K562 (cell line): ENCODE results near the gene PXMP2. TPM values are rescaled to one million over a fixed set of nuclear protein-coding genes. Genes with fewer than 3 reads are reported as not detected.

Experiments used
- ATAC-seq: fragments of 200-7000 bp; cut with Tn5 transposase; 3 replicates; pipeline ENCODE4 v1.9.1; 2020; ENCODE audit warnings: moderate library complexity
- BruUV-seq: library from RNA; stranded (reverse); fragments of 400-500 nt; replicated peaks from 2 replicates; lab custom pipeline; 2021; lab: Mats Ljungman, UMichigan
- CTCF ChIA-PET: fragments of 300-600 bp; formaldehyde crosslinking; extraction: SDS; loops from one replicate; lab custom pipeline; 2021; ENCODE audit warnings: low intra/inter-chr PET ratio; lab: Yijun Ruan, JAX
- POLR2A ChIA-PET: fragments of 300-600, 350-650 bp; sonication (Branson Sonifier 250); formaldehyde crosslinking; extraction: SDS; loops from one replicate; lab custom pipeline; 2021; ENCODE audit warnings: antibody characterized with exemption, inconsistent platforms; lab: Yijun Ruan, JAX
- DNase-seq, 4 experiments: peaks; one replicate each; pipeline versions ENCODE4 v3.0.0 to v3.0.0-alpha.2; 2011 to 2018; ENCODE audit warnings: low spot score in 3 of 4, mixed read lengths in 3 of 4; ENCODE audit errors: extremely low read depth in 1 of 4
- FAIRE-seq: peaks from 2 replicates; lab custom pipeline; 2011; peaks lifted over from hg19 to GRCh38; lab: Jason Lieb, UNC
- H2AFZ ChIP-seq: 2 replicates; pipeline ENCODE4 v1.6.0; 2011; ENCODE audit warnings: low read depth, low read length, control low read depth, inconsistent platforms
- H3K27ac ChIP-seq: fragments of 200-600 bp; 3 replicates; pipeline ENCODE4 v1.8.0; 2011; ENCODE audit warnings: low read depth, mild to moderate bottlenecking, control low read depth, inconsistent platforms, low read length, moderate library complexity, mixed read lengths; ENCODE audit errors: extremely low read depth
- H3K27me3 ChIP-seq, 2 experiments: fragments of 300-600 bp in 1 of 2; 2 replicates in 1 of 2; 3 replicates in 1 of 2; pipeline versions ENCODE4 v1.6.0 to v1.8.0; 2011; ENCODE audit warnings: inconsistent platforms in 2 of 2, low read length in 2 of 2, mild to moderate bottlenecking in 1 of 2, mixed read lengths in 1 of 2, moderate library complexity in 1 of 2; ENCODE audit not compliant: control insufficient read depth in 2 of 2, insufficient read depth in 2 of 2
- H3K36me3 ChIP-seq: fragments of 300-600 bp; 3 replicates; pipeline ENCODE4 v1.8.0; 2011; ENCODE audit warnings: mild to moderate bottlenecking, low read length, inconsistent platforms; ENCODE audit not compliant: control insufficient read depth, insufficient read depth
- H3K4me1 ChIP-seq, 2 experiments: fragments of 200-600 bp in 1 of 2; replicated peaks in 1 of 2; 2 replicates in 1 of 2; 3 replicates in 1 of 2; pipeline versions ENCODE4 v1.5.1 to v1.8.0; 2011; ENCODE audit warnings: inconsistent platforms in 2 of 2, low read length in 2 of 2, mild to moderate bottlenecking in 1 of 2, mixed read lengths in 1 of 2, moderate library complexity in 1 of 2; ENCODE audit not compliant: control insufficient read depth in 2 of 2, insufficient read depth in 2 of 2
- H3K4me2 ChIP-seq: 2 replicates; pipeline ENCODE4 v1.6.1; 2011; ENCODE audit warnings: low read length, control low read depth, inconsistent platforms, mixed read lengths; ENCODE audit not compliant: insufficient read depth
- H3K4me3 ChIP-seq: fragments of 200-600 bp; sonication (generic), shearing (Covaris generic); 2 replicates; pipeline ENCODE4 v1.5.1; 2016; ENCODE audit warnings: control low read depth, inconsistent platforms
- H3K79me2 ChIP-seq: fragments of 200-600 bp; 3 replicates; pipeline ENCODE4 v1.8.0; 2011; ENCODE audit warnings: low read length, inconsistent platforms; ENCODE audit not compliant: control insufficient read depth, insufficient read depth
- H3K9ac ChIP-seq, 2 experiments: 2 replicates each; pipeline versions ENCODE4 v1.6.0 to v1.6.1; 2011; ENCODE audit warnings: low read depth in 2 of 2, low read length in 2 of 2, control low read depth in 1 of 2, inconsistent platforms in 1 of 2, mild to moderate bottlenecking in 1 of 2, mixed read lengths in 1 of 2; ENCODE audit not compliant: insufficient read depth in 1 of 2
- H3K9me1 ChIP-seq: one replicate; pipeline ENCODE4 v1.6.0; 2011; ENCODE audit warnings: inconsistent platforms, mild to moderate bottlenecking, low read length, moderate library complexity; ENCODE audit not compliant: control insufficient read depth, insufficient read depth
- H3K9me3 ChIP-seq: replicated peaks from 2 replicates; pipeline ENCODE4 v1.5.1; 2011; ENCODE audit warnings: low read depth, low read length, inconsistent platforms; ENCODE audit not compliant: control insufficient read depth, insufficient read depth
- H4K20me1 ChIP-seq: replicated peaks from 2 replicates; pipeline ENCODE4 v1.6.1; 2011; ENCODE audit warnings: low read length, inconsistent platforms, mixed read lengths; ENCODE audit not compliant: control insufficient read depth, insufficient read depth
- BDP1 ChIP-seq: IDR thresholded peaks from 3 replicates; pipeline ENCODE4 v1.6.1; 2011; ENCODE audit not compliant: insufficient read length, insufficient read depth
- CEBPZ ChIP-seq: fragments of 150-350 bp; IDR thresholded peaks from 2 replicates; pipeline ENCODE4 v1.6.1; 2014; ENCODE audit warnings: low read depth, mild to moderate bottlenecking, low read length, borderline replicate concordance
- ETS2 ChIP-seq: IDR thresholded peaks from 2 replicates; pipeline ENCODE4 v1.6.1; 2016; ENCODE audit warnings: borderline replicate concordance, missing genetic modification characterization, mild to moderate bottlenecking, moderate library complexity, missing compliant biosample characterization; ENCODE audit not compliant: poor library complexity, severe bottlenecking
- MXD1 ChIP-seq: fragments of 250-450 bp; sonication (Bioruptor Pico); IDR thresholded peaks from 2 replicates; pipeline ENCODE4 v1.8.0; 2021; ENCODE audit warnings: borderline replicate concordance, mild to moderate bottlenecking, moderate library complexity; ENCODE audit not compliant: poor library complexity, severe bottlenecking
- SETDB1 ChIP-seq: IDR thresholded peaks from one replicate; pipeline ENCODE4 v1.6.1; 2012; ENCODE audit warnings: low read length, control low read depth, inconsistent platforms
- SMARCA4 ChIP-seq: fragments of 450-650 bp; IDR thresholded peaks from 2 replicates; pipeline ENCODE4 v1.6.1; 2016
- STAT6 ChIP-seq: sonication (generic); formaldehyde crosslinking; IDR thresholded peaks from 2 replicates; pipeline ENCODE4 v1.8.1; 2023; ENCODE audit warnings: mild to moderate bottlenecking, missing genetic modification reagents
- TAF15 ChIP-seq: fragments of 200-400 bp; formaldehyde crosslinking; IDR thresholded peaks from 2 replicates; pipeline ENCODE4 v1.6.1; 2017; ENCODE audit warnings: mild to moderate bottlenecking, low read depth, low read length, moderate library complexity
- TBP ChIP-seq: optimal IDR thresholded peaks from 2 replicates; pipeline ENCODE3; 2011; ENCODE audit warnings: low read depth, low read length, improper control_type of control experiment
- TFE3 ChIP-seq: fragments of 450-650 bp; formaldehyde crosslinking; IDR thresholded peaks from 2 replicates; pipeline ENCODE4 v1.4.0; 2020; ENCODE audit warnings: mild to moderate bottlenecking, mixed read lengths
- ZKSCAN1 ChIP-seq: fragments of 150-350 bp; IDR thresholded peaks from 2 replicates; pipeline ENCODE4 v1.6.1; 2016; ENCODE audit warnings: low read depth, low read length
- ZNF384 ChIP-seq: IDR thresholded peaks from 2 replicates; pipeline ENCODE4 v1.6.1; 2012; ENCODE audit warnings: low read depth, low read length, improper control_type of control experiment
- WGBS: fragments of 100-300 bp; shearing (Covaris generic); methylation state at CpG from one replicate; pipeline ENCODE4 v1.1.6; 2016; ENCODE audit warnings: low coverage, mixed read lengths; ENCODE audit not compliant: insufficient coverage; ENCODE audit errors: missing lambda C conversion rate; 5-methylcytosine and 5-hydroxymethylcytosine counted together
- in situ Hi-C: fragments of 300-500 bp; cut with MboI; formaldehyde crosslinking; loops from 4 replicates; pipeline ENCODE4 v1.15.0; 2018; ENCODE audit warnings: inconsistent platforms, mixed read lengths
- intact Hi-C: fragments of 100-400 bp; cut with micrococcal nuclease; formaldehyde crosslinking; loops from 2 replicates; pipeline ENCODE4 v1.14.2; 2022
- polyA plus RNA-seq, 8 experiments: library from polyadenylated mRNA; depleted of rRNA in 4 of 8; stranded (reverse) in 5 of 8; unstranded in 3 of 8; fragments of >200 nt; fragmentation: Nextera tagmentation in 2 of 8; fragmentation: Illumina TruSeq in 1 of 8; extraction: Ambion mirVana in 2 of 8; extraction: Trizol in 1 of 8; gene quantifications; 2 replicates each; pipeline versions ENCODE4 v1.2.1 to v1.2.3, GENCODE V29; 2011 to 2014; ENCODE audit warnings: inconsistent platforms in 1 of 8, missing spikeins in 1 of 8
- total RNA-seq, 7 experiments: library from RNA; depleted of rRNA in 6 of 7; stranded (reverse); fragments of >200 nt in 6 of 7; fragmentation: Illumina TruSeq in 2 of 7; extraction: Trizol in 2 of 7; gene quantifications; 2 replicates each; pipeline versions ENCODE4 v1.2.1 to v1.2.3, GENCODE V29; 2011 to 2021; ENCODE audit warnings: low replicate concordance in 1 of 7

The PXMP2 gene
- total and polyA plus RNA-seq, 9 of the 15 experiments (the other 6 are each of a cell fraction or from before 2014, with no cell fraction given) = 3.0 to 66.1 (median 44.7) TPM

- no peak overlapping the region for H3K4me3 ChIP-seq
- FAIRE-seq = no peak
- CTCF ChIA-PET = no interaction called here
- no peak for ATAC-seq
- H3K79me2 ChIP-seq = peaks cover 53% of the 10 kb centered on the region
- WGBS = 90% methylated on average over 2 of the region's 2 CpGs
- H3K27me3 ChIP-seq = no peaks in the 10 kb centered on the region
- H3K9me3 ChIP-seq = no peaks in the 10 kb centered on the region
- peak overlapping the region; percentile 28; the same call in 1 of the 3 replicates for H3K27ac ChIP-seq
- intact Hi-C loops = no loop called here
- no peaks in the 10 kb centered on the region for H3K9me1 ChIP-seq
- peaks cover 48% of the 10 kb centered on the region for H3K36me3 ChIP-seq
- H3K9ac ChIP-seq = peak overlapping the region in 1 of 2 experiments; percentile 33; a peak in 1 of 4 replicates
- BruUV-seq = no TSS peak
- in situ Hi-C loops = no loop called here
- no peaks in the 10 kb centered on the region for H4K20me1 ChIP-seq
- POLR2A ChIA-PET = no interaction called here
- H2AFZ ChIP-seq = no peak overlapping the region
- H3K4me1 ChIP-seq = peaks cover 2 to 25% of the 10 kb centered on the region in 2 experiments; a peak in 4 of 5 replicates
- no peak overlapping the region for H3K4me2 ChIP-seq
- DNase-seq = no peak
- TF ChIP-seq ZNF384 (no peak), CEBPZ (no peak), SMARCA4 (no peak), BDP1 (no peak), SETDB1 (no peak), TBP (no peak), ETS2 (no peak), TAF15 (no peak), TFE3 (no peak), ZKSCAN1 (no peak), MXD1 (CRISPR knock-in tag) (no peak), STAT6 (CRISPR knock-in tag) (no peak)
Measured at GRCh38 chr12:132713123-132713522, 25.7 kb downstream of the PXMP2 start.
